ENCODE results near the gene PAPLN. TPM values are rescaled to one million over a fixed set of nuclear protein-coding genes. Genes with fewer than 3 reads are reported as not detected.

Gene PAPLN
- total and polyA plus RNA-seq, 9 of the 15 experiments (the other 6 are each of a cell fraction or from before 2014, with no cell fraction given), result 0.43 to 3.5 (median 1.7) TPM

DNA sequence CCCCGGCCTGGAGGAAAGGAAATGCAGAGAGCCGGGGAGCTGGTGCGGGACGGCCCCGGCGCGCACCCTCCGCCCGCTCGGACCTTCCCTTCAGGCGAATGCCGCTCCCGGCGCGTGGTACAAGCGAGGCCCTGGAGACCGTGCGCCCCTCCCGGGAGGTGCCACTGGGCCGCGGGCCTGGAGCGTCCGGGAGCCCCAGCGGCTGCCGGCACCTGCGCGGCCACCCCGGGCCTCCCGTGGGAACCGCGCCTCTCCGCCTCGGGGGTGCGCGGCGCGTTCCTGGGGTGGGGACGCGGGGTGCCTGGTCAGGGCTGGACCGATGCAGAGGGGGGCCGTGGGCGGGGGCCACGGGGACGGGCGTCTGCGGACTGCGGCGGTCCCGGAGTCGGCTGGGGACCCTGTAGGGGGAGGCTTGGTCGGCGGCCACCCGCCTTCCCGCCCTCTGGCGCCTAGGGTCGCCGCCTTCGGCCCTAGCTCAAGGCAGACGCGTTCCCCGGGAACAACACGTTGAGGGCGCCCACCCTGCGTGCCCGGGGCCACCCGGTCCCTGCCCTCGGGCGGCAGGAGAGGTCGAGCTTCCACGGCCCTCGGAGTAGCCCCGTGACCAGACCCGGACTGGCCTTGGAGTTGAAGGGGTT, 599 bp downstream of the PAPLN start:
- peaks cover 2% of the 10 kb centered on the region for H3K9me1 ChIP-seq (ENCODE audit: control insufficient read depth, insufficient read depth, low read length)
- H3K9me3 ChIP-seq (replicated peaks; ENCODE audit: control insufficient read depth, insufficient read depth, low read depth, low read length), result no peaks in the 10 kb centered on the region
- TF ChIP-seq SETDB1 (IDR thresholded peaks at IDR 0.05; ENCODE audit: low read length) (no peak), CREB1 (IDR thresholded peaks at IDR 0.05) (no peak), CREB1 (CRISPR knock-in tag; IDR thresholded peaks at IDR 0.05) (no peak), FOXP1 (CRISPR knock-in tag; IDR thresholded peaks at IDR 0.05) (no peak), ZNF583 (CRISPR knock-in tag; IDR thresholded peaks at IDR 0.05) (no peak), EHMT2 (IDR thresholded peaks at IDR 0.05) (no peak), GABPB2 (CRISPR knock-in tag; conservative IDR thresholded peaks at IDR 0.05) (no peak), ZNF212 (CRISPR knock-in tag; IDR thresholded peaks at IDR 0.05) (no peak), PCBP2 (IDR thresholded peaks at IDR 0.05; ENCODE audit: low read depth, low read length, poor library complexity, severe bottlenecking) (no peak), GABPB1 (CRISPR knock-in tag; IDR thresholded peaks at IDR 0.05) (no peak), ZNF12 (CRISPR knock-in tag; IDR thresholded peaks at IDR 0.05) (no peak), BDP1 (IDR thresholded peaks at IDR 0.05; ENCODE audit: insufficient read depth, insufficient read length) (no peak), ZBED1 (IDR thresholded peaks at IDR 0.05) (no peak)
- TF ChIP-seq, protein P1, sequence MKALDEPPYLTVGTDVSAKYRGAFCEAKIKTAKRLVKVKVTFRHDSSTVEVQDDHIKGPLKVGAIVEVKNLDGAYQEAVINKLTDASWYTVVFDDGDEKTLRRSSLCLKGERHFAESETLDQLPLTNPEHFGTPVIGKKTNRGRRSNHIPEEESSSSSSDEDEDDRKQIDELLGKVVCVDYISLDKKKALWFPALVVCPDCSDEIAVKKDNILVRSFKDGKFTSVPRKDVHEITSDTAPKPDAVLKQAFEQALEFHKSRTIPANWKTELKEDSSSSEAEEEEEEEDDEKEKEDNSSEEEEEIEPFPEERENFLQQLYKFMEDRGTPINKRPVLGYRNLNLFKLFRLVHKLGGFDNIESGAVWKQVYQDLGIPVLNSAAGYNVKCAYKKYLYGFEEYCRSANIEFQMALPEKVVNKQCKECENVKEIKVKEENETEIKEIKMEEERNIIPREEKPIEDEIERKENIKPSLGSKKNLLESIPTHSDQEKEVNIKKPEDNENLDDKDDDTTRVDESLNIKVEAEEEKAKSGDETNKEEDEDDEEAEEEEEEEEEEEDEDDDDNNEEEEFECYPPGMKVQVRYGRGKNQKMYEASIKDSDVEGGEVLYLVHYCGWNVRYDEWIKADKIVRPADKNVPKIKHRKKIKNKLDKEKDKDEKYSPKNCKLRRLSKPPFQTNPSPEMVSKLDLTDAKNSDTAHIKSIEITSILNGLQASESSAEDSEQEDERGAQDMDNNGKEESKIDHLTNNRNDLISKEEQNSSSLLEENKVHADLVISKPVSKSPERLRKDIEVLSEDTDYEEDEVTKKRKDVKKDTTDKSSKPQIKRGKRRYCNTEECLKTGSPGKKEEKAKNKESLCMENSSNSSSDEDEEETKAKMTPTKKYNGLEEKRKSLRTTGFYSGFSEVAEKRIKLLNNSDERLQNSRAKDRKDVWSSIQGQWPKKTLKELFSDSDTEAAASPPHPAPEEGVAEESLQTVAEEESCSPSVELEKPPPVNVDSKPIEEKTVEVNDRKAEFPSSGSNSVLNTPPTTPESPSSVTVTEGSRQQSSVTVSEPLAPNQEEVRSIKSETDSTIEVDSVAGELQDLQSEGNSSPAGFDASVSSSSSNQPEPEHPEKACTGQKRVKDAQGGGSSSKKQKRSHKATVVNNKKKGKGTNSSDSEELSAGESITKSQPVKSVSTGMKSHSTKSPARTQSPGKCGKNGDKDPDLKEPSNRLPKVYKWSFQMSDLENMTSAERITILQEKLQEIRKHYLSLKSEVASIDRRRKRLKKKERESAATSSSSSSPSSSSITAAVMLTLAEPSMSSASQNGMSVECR (CRISPR knock-in tag; IDR thresholded peaks at IDR 0.05), result no peak
- TF ChIP-seq, protein P2, sequence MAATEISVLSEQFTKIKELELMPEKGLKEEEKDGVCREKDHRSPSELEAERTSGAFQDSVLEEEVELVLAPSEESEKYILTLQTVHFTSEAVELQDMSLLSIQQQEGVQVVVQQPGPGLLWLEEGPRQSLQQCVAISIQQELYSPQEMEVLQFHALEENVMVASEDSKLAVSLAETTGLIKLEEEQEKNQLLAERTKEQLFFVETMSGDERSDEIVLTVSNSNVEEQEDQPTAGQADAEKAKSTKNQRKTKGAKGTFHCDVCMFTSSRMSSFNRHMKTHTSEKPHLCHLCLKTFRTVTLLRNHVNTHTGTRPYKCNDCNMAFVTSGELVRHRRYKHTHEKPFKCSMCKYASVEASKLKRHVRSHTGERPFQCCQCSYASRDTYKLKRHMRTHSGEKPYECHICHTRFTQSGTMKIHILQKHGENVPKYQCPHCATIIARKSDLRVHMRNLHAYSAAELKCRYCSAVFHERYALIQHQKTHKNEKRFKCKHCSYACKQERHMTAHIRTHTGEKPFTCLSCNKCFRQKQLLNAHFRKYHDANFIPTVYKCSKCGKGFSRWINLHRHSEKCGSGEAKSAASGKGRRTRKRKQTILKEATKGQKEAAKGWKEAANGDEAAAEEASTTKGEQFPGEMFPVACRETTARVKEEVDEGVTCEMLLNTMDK (IDR thresholded peaks at IDR 0.05; ENCODE audit: borderline replicate concordance, insufficient read depth, low read depth, low read length, poor library complexity, severe bottlenecking), result no peak
- no peak for ATAC-seq
- in situ Hi-C loops (cut with MboI), result loop anchor here (10.0 kb wide), 1 partner anchor 723 kb away; no protein-coding TSS in a partner anchor
- WGBS (ENCODE audit: insufficient coverage, low coverage, missing lambda C conversion rate), result no CpG with 5 or more reads among the region's 73 CpGs
- H3K36me3 ChIP-seq (ENCODE audit: control insufficient read depth, insufficient read depth, low read length), result no peaks in the 10 kb centered on the region
- 0 out of 2 replicates have a peak, but pooled peaks cover 4% of the 10 kb centered on the region for H4K20me1 ChIP-seq (replicated peaks; ENCODE audit: control insufficient read depth, insufficient read depth, low read length)
- ChIA-PET CTCF (ENCODE audit: low intra/inter-chr PET ratio) (no interaction called here), POLR2A (interaction anchor here (0.6 kb wide), 1 partner anchor 16 kb away, joined by 3 read pairs; no protein-coding TSS in a partner anchor)
- DNase-seq (ENCODE audit: extremely low read depth in 1 of 4, low spot score in 3 of 4), result peak in 1 of 4 experiments; percentile 7
- FAIRE-seq, result no peak
- no peak overlapping the region for H3K9ac ChIP-seq (ENCODE audit: insufficient read depth in 1 of 2, low read depth in 2 of 2, low read length in 2 of 2)
- no peak overlapping the region for H2AFZ ChIP-seq (ENCODE audit: low read depth, low read length)
- H3K79me2 ChIP-seq (ENCODE audit: control insufficient read depth, insufficient read depth, low read length), result no peaks in the 10 kb centered on the region
- H3K4me3 ChIP-seq, result no peak overlapping the region
- H3K27me3 ChIP-seq (ENCODE audit: control insufficient read depth in 2 of 2, insufficient read depth in 2 of 2, low read length in 2 of 2), result peaks cover 38 to 84% of the 10 kb centered on the region in 2 experiments
- intact Hi-C loops (cut with micrococcal nuclease), result loop anchor here (5.0 kb wide), 1 partner anchor 234 kb away; no protein-coding TSS in a partner anchor
- no peak overlapping the region for H3K27ac ChIP-seq (ENCODE audit: extremely low read depth, low read depth, low read length)
- H3K4me1 ChIP-seq (replicated peaks in 1 of 2; ENCODE audit: control insufficient read depth in 2 of 2, insufficient read depth in 2 of 2, low read length in 2 of 2), result peaks cover 0 to 22% of the 10 kb centered on the region in 2 experiments; a peak in 2 of 5 replicates
- no TSS peak for BruUV-seq (replicated peaks)
- no peak overlapping the region for H3K4me2 ChIP-seq (ENCODE audit: insufficient read depth, low read length)
